ENCODE data around the gene STOML3. TPM values are rescaled to one million over a fixed set of nuclear protein-coding genes. Genes with fewer than 3 reads are reported as not detected.

Gene STOML3
- total RNA-seq, 1 experiment from 2014 or later, result not detected

Other genes with a start within 250 kb of the STOML3 start
- 7.9 and 12.4 TPM in 2 replicates for gene PROSER1, start 47.3 kb upstream of the STOML3 start, total RNA-seq (2014; rRNA removed)
- gene NHLRC3, start 47.6 kb upstream of the STOML3 start, total RNA-seq (2014; rRNA removed), result 10.3 and 11.9 TPM in 2 replicates